SK-N-SH treated with all-trans-retinoic acid at 6 μM for 48 hours (cell line): Measurements from ENCODE around the gene COX8C.

Experiments
- ATAC-seq: fragments of 200-7000 bp; cut with Tn5 transposase; 3 replicates; pipeline ENCODE4 v1.9.1; 2020; ENCODE audit warnings: mild to moderate bottlenecking, moderate library complexity
- ARNTL ChIP-seq: fragments of 450-650 bp; formaldehyde crosslinking; IDR thresholded peaks from 2 replicates; pipeline ENCODE4 v1.5.0; 2020; ENCODE audit warnings: low read depth, mild to moderate bottlenecking, moderate library complexity, borderline replicate concordance
- BACH2 ChIP-seq: fragments of 250-450 bp; sonication (Bioruptor Pico); IDR thresholded peaks from 2 replicates; pipeline ENCODE4 v1.9.0; 2021; ENCODE audit warnings: mild to moderate bottlenecking, borderline replicate concordance
- CREB5 ChIP-seq: fragments of 250-450 bp; sonication (Bioruptor Pico); IDR thresholded peaks from 2 replicates; pipeline ENCODE4 v1.5.1; 2020; ENCODE audit warnings: low read depth, mild to moderate bottlenecking, moderate library complexity
- CSDC2 ChIP-seq: fragments of 250-450 bp; sonication (Bioruptor Pico); IDR thresholded peaks from 2 replicates; pipeline ENCODE4 v1.5.0; 2020; ENCODE audit warnings: mild to moderate bottlenecking, moderate library complexity
- CSRNP3 ChIP-seq: fragments of 250-450 bp; sonication (Bioruptor Pico); IDR thresholded peaks from 2 replicates; pipeline ENCODE4 v1.5.1; 2021; ENCODE audit warnings: mild to moderate bottlenecking, moderate library complexity
- ISL1 ChIP-seq: fragments of 250-450 bp; sonication (Bioruptor Pico); IDR thresholded peaks from 2 replicates; pipeline ENCODE4 v2.1.2; 2022; ENCODE audit warnings: mild to moderate bottlenecking, moderate library complexity
- OSR1 ChIP-seq: fragments of 250-450 bp; sonication (Bioruptor Pico); IDR thresholded peaks from 2 replicates; pipeline ENCODE4 v1.8.0; 2022; ENCODE audit warnings: moderate library complexity, mild to moderate bottlenecking, inconsistent platforms
- PATZ1 ChIP-seq: fragments of 250-450 bp; sonication (Bioruptor Pico); IDR thresholded peaks from 2 replicates; pipeline ENCODE4 v1.8.0; 2020; ENCODE audit warnings: mild to moderate bottlenecking, moderate library complexity, borderline replicate concordance
- POU6F1 ChIP-seq: fragments of 250-450 bp; sonication (Bioruptor Pico); IDR thresholded peaks from 2 replicates; pipeline ENCODE4 v1.8.0; 2021; ENCODE audit warnings: low read depth, mild to moderate bottlenecking, moderate library complexity, borderline replicate concordance
- PPARA ChIP-seq: fragments of 250-450 bp; sonication (Bioruptor Pico); IDR thresholded peaks from 2 replicates; pipeline ENCODE4 v1.5.0; 2020; ENCODE audit warnings: mild to moderate bottlenecking, borderline replicate concordance
- TCF4 ChIP-seq: fragments of 250-450 bp; sonication (Bioruptor Pico); IDR thresholded peaks from 2 replicates; pipeline ENCODE4 v1.8.0; 2021; ENCODE audit warnings: mild to moderate bottlenecking, moderate library complexity, borderline replicate concordance
- TOX ChIP-seq: fragments of 250-450 bp; sonication (Bioruptor Pico); IDR thresholded peaks from 2 replicates; pipeline ENCODE4 v1.8.0; 2021; ENCODE audit warnings: mild to moderate bottlenecking, moderate library complexity, borderline replicate concordance
- TSHZ2 ChIP-seq: fragments of 250-450 bp; sonication (Bioruptor Pico); IDR thresholded peaks from 2 replicates; pipeline ENCODE4 v1.5.0; 2020; ENCODE audit warnings: mild to moderate bottlenecking, moderate library complexity
- ZC3H10 ChIP-seq: fragments of 250-450 bp; sonication (Bioruptor Pico); IDR thresholded peaks from 2 replicates; pipeline ENCODE4 v1.5.1; 2021; ENCODE audit warnings: mild to moderate bottlenecking, moderate library complexity
- ZFP30 ChIP-seq: fragments of 450-650 bp; formaldehyde crosslinking; IDR thresholded peaks from 2 replicates; pipeline ENCODE4 v1.5.0; 2022; ENCODE audit warnings: mild to moderate bottlenecking, moderate library complexity
- ZNF565 ChIP-seq: fragments of 450-650 bp; formaldehyde crosslinking; conservative IDR thresholded peaks from 2 replicates; pipeline ENCODE4 v1.5.0; 2020; ENCODE audit warnings: low read depth, mild to moderate bottlenecking, moderate library complexity
- ZNF70 ChIP-seq: fragments of 450-650 bp; formaldehyde crosslinking; IDR thresholded peaks from 2 replicates; pipeline ENCODE4 v1.5.0; 2020; ENCODE audit warnings: mild to moderate bottlenecking, moderate library complexity
- ZNF8 ChIP-seq: fragments of 450-650 bp; formaldehyde crosslinking; IDR thresholded peaks from 2 replicates; pipeline ENCODE4 v1.5.0; 2020; ENCODE audit warnings: mild to moderate bottlenecking, moderate library complexity

The COX8C gene

DNA sequence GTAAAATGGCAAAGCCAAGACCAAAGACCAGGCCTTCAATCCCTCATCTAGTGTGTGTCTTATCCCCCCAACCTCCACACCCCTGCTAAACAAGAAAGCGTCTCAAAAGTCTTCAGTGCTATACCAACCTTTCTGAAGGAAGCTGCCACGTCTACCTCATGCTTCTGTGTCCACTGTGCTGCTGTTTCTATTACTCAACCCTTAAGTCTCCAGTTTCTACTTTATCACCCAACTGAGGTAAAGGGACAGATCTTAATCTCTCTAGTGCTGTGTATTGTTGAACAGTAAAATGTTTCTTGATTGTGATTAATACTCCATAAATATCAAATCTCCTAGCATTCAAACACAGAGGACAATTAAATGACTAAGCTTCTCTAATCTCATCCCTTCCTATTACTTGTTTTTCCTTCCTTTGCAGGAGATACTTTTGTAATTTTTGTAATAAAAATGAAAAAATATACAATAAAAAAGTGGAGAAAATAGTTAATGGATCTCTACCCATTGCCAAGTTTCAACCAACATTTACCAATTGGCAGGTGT, 37.5 kb upstream of the COX8C start:
- TF ChIP-seq ZNF565 (CRISPR knock-in tag) (no peak), TSHZ2 (CRISPR knock-in tag) (no peak), BACH2 (no peak), CREB5 (CRISPR knock-in tag) (no peak), CSRNP3 (CRISPR knock-in tag) (no peak), TOX (no peak), ARNTL (CRISPR knock-in tag) (no peak), ZNF70 (CRISPR knock-in tag) (no peak), PPARA (CRISPR knock-in tag) (no peak), ZC3H10 (CRISPR knock-in tag) (no peak), POU6F1 (no peak), OSR1 (CRISPR knock-in tag) (no peak), ZNF8 (no peak), PATZ1 (CRISPR knock-in tag) (no peak)
- TF ChIP-seq, all 23 proteins: peak for 0
- no peak for ATAC-seq

GRCh38 chr14:93311082-93311481, 35.9 kb upstream of the COX8C start:
- no peak for TF ChIP-seq ISL1 (CRISPR knock-in tag)
- no peak for TF ChIP-seq TSHZ2 (CRISPR knock-in tag)
- TF ChIP-seq CSDC2 (CRISPR knock-in tag) = no peak
- no peak for TF ChIP-seq PPARA (CRISPR knock-in tag)
- TF ChIP-seq TOX = no peak
- TF ChIP-seq OSR1 (CRISPR knock-in tag) = no peak
- no peak for TF ChIP-seq TCF4 (CRISPR knock-in tag)
- TF ChIP-seq ZFP30 (CRISPR knock-in tag) = no peak
- TF ChIP-seq, all 23 proteins: peak for 0
- ATAC-seq = no peak
